ENCODE measurements around the gene THAP9.

The THAP9 gene

DNA sequence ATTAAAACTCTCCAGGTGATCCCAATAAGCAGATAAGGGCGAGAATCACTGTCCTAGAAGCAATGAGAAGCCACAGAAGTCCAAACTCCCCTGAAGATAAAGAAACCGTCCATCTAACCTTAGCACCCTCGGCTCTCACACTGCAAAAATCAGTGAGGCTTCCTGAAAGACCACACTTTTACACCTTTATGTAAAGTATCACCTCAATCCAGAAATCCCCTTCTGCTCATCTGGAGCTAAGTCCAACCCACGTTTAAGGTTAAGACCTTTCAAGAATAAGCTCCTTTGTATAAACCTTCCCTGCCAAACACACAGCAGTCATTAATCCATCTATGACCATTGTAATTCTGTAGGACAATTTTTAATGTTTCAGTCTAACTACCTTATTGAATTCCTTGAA lies 68.4 kb downstream of the THAP9 start:
- Histone ChIP-seq H3K9me3 (ENCODE audit: insufficient read depth, low read length) (no peaks in the 10 kb centered on the region), H4K20me1 (ENCODE audit: insufficient read depth, low read length) (no peaks in the 10 kb centered on the region), H2AFZ (ENCODE audit: low read depth, low read length) (no peak overlapping the region), H3K4me3 (ENCODE audit: low read length) (no peak overlapping the region), H3K27ac (ENCODE audit: low read length) (no peak overlapping the region), H3K4me2 (ENCODE audit: low read length) (no peak overlapping the region), H3K9ac (ENCODE audit: low read length) (no peak overlapping the region), H3K79me2 (ENCODE audit: low read length) (no peaks in the 10 kb centered on the region), H3K36me3 (replicated peaks; ENCODE audit: low read depth, low read length) (peaks cover 21% of the 10 kb centered on the region), H3K27me3 (ENCODE audit: low read depth, low read length) (no peaks in the 10 kb centered on the region), H3K4me1 (ENCODE audit: low read length) (no peaks in the 10 kb centered on the region)
- TF ChIP-seq, protein P1, sequence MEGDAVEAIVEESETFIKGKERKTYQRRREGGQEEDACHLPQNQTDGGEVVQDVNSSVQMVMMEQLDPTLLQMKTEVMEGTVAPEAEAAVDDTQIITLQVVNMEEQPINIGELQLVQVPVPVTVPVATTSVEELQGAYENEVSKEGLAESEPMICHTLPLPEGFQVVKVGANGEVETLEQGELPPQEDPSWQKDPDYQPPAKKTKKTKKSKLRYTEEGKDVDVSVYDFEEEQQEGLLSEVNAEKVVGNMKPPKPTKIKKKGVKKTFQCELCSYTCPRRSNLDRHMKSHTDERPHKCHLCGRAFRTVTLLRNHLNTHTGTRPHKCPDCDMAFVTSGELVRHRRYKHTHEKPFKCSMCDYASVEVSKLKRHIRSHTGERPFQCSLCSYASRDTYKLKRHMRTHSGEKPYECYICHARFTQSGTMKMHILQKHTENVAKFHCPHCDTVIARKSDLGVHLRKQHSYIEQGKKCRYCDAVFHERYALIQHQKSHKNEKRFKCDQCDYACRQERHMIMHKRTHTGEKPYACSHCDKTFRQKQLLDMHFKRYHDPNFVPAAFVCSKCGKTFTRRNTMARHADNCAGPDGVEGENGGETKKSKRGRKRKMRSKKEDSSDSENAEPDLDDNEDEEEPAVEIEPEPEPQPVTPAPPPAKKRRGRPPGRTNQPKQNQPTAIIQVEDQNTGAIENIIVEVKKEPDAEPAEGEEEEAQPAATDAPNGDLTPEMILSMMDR (IDR thresholded peaks at IDR 0.05; ENCODE audit: low read depth, low read length) = no peak
- TF ChIP-seq EZH2phosphoT487 (IDR thresholded peaks at IDR 0.05; ENCODE audit: low read depth) = no peak

DNA sequence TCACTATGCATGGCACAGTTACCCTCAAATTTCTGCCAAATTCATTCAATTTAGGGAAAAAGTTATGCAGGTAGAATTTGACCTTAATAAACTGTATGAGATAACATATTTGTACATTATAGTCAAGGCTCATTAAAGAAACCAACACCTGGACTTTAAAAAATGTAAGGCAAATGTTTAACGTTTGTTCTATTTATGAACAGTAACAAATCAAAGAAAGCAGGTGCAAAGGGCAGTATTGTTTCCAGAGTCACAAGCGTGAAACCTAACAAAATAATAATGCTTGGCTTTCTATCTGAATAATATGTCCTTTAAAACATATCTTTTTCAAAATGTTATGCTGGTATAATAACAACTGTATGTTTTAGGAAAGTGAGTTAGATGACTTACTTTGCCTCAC lies 68.9 kb downstream of the THAP9 start:
- no peaks in the 10 kb centered on the region for H4K20me1 ChIP-seq (ENCODE audit: insufficient read depth, low read length)
- TF ChIP-seq, protein P1 (IDR thresholded peaks at IDR 0.05; ENCODE audit: low read depth, low read length) = no peak
- TF ChIP-seq EZH2phosphoT487 (IDR thresholded peaks at IDR 0.05; ENCODE audit: low read depth) = no peak
- no peak overlapping the region for H3K4me2 ChIP-seq (ENCODE audit: low read length)
- no peak overlapping the region for H3K4me3 ChIP-seq (ENCODE audit: low read length)
- H3K79me2 ChIP-seq (ENCODE audit: low read length) = no peaks in the 10 kb centered on the region
- H3K27me3 ChIP-seq (ENCODE audit: low read depth, low read length) = no peaks in the 10 kb centered on the region
- H3K9ac ChIP-seq (ENCODE audit: low read length) = no peak overlapping the region
- no peaks in the 10 kb centered on the region for H3K4me1 ChIP-seq (ENCODE audit: low read length)
- H2AFZ ChIP-seq (ENCODE audit: low read depth, low read length) = no peak overlapping the region
- H3K9me3 ChIP-seq (ENCODE audit: insufficient read depth, low read length) = no peaks in the 10 kb centered on the region
- H3K36me3 ChIP-seq (replicated peaks; ENCODE audit: low read depth, low read length) = peaks cover 18% of the 10 kb centered on the region
- no peak overlapping the region for H3K27ac ChIP-seq (ENCODE audit: low read length)

Measured in OCI-LY3 (cell line).